GM19238 (cell line): Measurements from ENCODE around the gene FNBP1.
"Not testable (repeated sequence)": the region's sequence is repeated elsewhere in the genome, so short reads cannot be mapped to it uniquely, and the experiment has no call there.

ENCODE experiments used
- DNase-seq: peaks from one replicate; pipeline ENCODE4 v3.0.0; 2011; ENCODE audit warnings: low spot score; ENCODE audit not compliant: insufficient read length

The FNBP1 gene

GRCh38 chr9:130022566-130023143 lies 20.3 kb downstream of the FNBP1 start:
- no peak for DNase-seq

GRCh38 chr9:130021842-130022241 lies 21.1 kb downstream of the FNBP1 start:
- DNase-seq = not testable (repeated sequence)

- no peak for DNase-seq
Measured at GRCh38 chr9:130021123-130021522, 21.9 kb downstream of the FNBP1 start.

GRCh38 chr9:130020618-130021017 lies 22.4 kb downstream of the FNBP1 start:
- no peak for DNase-seq

GRCh38 chr9:130018265-130018664 lies 24.7 kb downstream of the FNBP1 start:
- DNase-seq = no peak

GRCh38 chr9:130017510-130017909 lies 25.5 kb downstream of the FNBP1 start:
- not testable (repeated sequence) for DNase-seq

- no peak for DNase-seq
Measured at GRCh38 chr9:130017076-130017475, 25.9 kb downstream of the FNBP1 start.

GRCh38 chr9:130015353-130016019 lies 27.5 kb downstream of the FNBP1 start:
- DNase-seq = no peak

GRCh38 chr9:130013326-130013725 lies 29.7 kb downstream of the FNBP1 start:
- no peak for DNase-seq

- no peak for DNase-seq
Measured at GRCh38 chr9:130010151-130010988, 32.6 kb downstream of the FNBP1 start.

GRCh38 chr9:130009546-130009945 lies 33.4 kb downstream of the FNBP1 start:
- DNase-seq = not testable (repeated sequence)

GRCh38 chr9:130008538-130008937 lies 34.5 kb downstream of the FNBP1 start:
- no peak for DNase-seq

- DNase-seq = not testable (repeated sequence)
Measured at GRCh38 chr9:130006952-130007351, 36.0 kb downstream of the FNBP1 start.

- DNase-seq = no peak
Measured at GRCh38 chr9:130003943-130004552, 38.9 kb downstream of the FNBP1 start.

GRCh38 chr9:130002320-130002719 lies 40.7 kb downstream of the FNBP1 start:
- no peak for DNase-seq

GRCh38 chr9:130001190-130001589 lies 41.8 kb downstream of the FNBP1 start:
- DNase-seq = no peak

GRCh38 chr9:129999141-129999510 lies 43.9 kb downstream of the FNBP1 start:
- no peak for DNase-seq

- no peak for DNase-seq
Measured at GRCh38 chr9:129998491-129999140, 44.4 kb downstream of the FNBP1 start.

GRCh38 chr9:129997706-129998105 lies 45.3 kb downstream of the FNBP1 start:
- not testable (repeated sequence) for DNase-seq

- DNase-seq = no peak
Measured at GRCh38 chr9:129996161-129996830, 46.7 kb downstream of the FNBP1 start.
